ENCODE data around the gene PGAM1.
"Not testable (repeated sequence)": the region's sequence is repeated elsewhere in the genome, so short reads cannot be mapped to it uniquely, and the experiment has no call there.

The PGAM1 gene

GRCh38 chr10:97459933-97460332 is 33.9 kb downstream of the PGAM1 start:
- DNase-seq, result no peak

GRCh38 chr10:97462309-97462708 is 36.3 kb downstream of the PGAM1 start:
- no peak for DNase-seq

- DNase-seq, result peak; percentile 55
Measured at GRCh38 chr10:97463363-97464132, 37.6 kb downstream of the PGAM1 start.

GRCh38 chr10:97464226-97464625 is 38.2 kb downstream of the PGAM1 start:
- no peak for DNase-seq

- DNase-seq, result no peak
Measured at GRCh38 chr10:97465982-97466381, 40.0 kb downstream of the PGAM1 start.

GRCh38 chr10:97466755-97467154 is 40.8 kb downstream of the PGAM1 start:
- DNase-seq, result no peak

GRCh38 chr10:97468162-97468561 is 42.2 kb downstream of the PGAM1 start:
- no peak for DNase-seq

GRCh38 chr10:97468781-97469180 is 42.8 kb downstream of the PGAM1 start:
- not testable (repeated sequence) for DNase-seq

GRCh38 chr10:97474918-97475317 is 48.9 kb downstream of the PGAM1 start:
- no peak for DNase-seq

- DNase-seq, result no peak
Measured at GRCh38 chr10:97475936-97476594, 50.1 kb downstream of the PGAM1 start.

GRCh38 chr10:97479410-97479809 is 53.4 kb downstream of the PGAM1 start:
- not testable (repeated sequence) for DNase-seq

GRCh38 chr10:97479939-97480338 is 53.9 kb downstream of the PGAM1 start:
- DNase-seq, result no peak

GRCh38 chr10:97481071-97481470 is 55.1 kb downstream of the PGAM1 start:
- DNase-seq, result no peak

- no peak for DNase-seq
Measured at GRCh38 chr10:97482381-97482780, 56.4 kb downstream of the PGAM1 start.

Data from CD4-positive, alpha-beta T cell treated with Interleukin-17A for 4 hours (primary cell).